Mesendoderm (in vitro differentiated cells): ENCODE measurements around the gene DENND4B.

Experiments used
- DNase-seq: peaks from one replicate; pipeline ENCODE4 v3.0.0; 2013
- H2AK5ac ChIP-seq: 2 replicates; pipeline ENCODE4 v1.6.1; 2013; ENCODE audit warnings: low read length, inconsistent platforms
- H2BK120ac ChIP-seq: 2 replicates; pipeline ENCODE4 v1.6.1; 2013; ENCODE audit warnings: low read depth, mild to moderate bottlenecking, low read length, moderate library complexity, mixed read lengths
- H2BK15ac ChIP-seq: replicated peaks from 2 replicates; pipeline ENCODE4 v1.6.1; 2013; ENCODE audit warnings: low read depth, mild to moderate bottlenecking, moderate library complexity
- H2BK5ac ChIP-seq: 2 replicates; pipeline ENCODE4 v1.6.1; 2013; ENCODE audit warnings: low read length, inconsistent platforms
- H3K18ac ChIP-seq: 2 replicates; pipeline ENCODE4 v1.6.1; 2013; ENCODE audit warnings: mild to moderate bottlenecking, low read length, mixed read lengths
- H3K23ac ChIP-seq: one replicate; pipeline ENCODE4 v1.6.1; 2013; ENCODE audit warnings: low read length
- H3K27ac ChIP-seq: 2 replicates; pipeline ENCODE4 v1.5.1; 2013; ENCODE audit warnings: low read depth, mild to moderate bottlenecking, inconsistent platforms, low read length, moderate library complexity
- H3K27me3 ChIP-seq: 2 replicates; pipeline ENCODE4 v1.6.1; 2013; ENCODE audit warnings: low read length, control low read depth, mild to moderate bottlenecking, inconsistent platforms; ENCODE audit not compliant: insufficient read depth, poor library complexity
- H3K36me3 ChIP-seq: 2 replicates; pipeline ENCODE4 v1.6.1; 2013; ENCODE audit warnings: low read length, inconsistent platforms; ENCODE audit not compliant: control insufficient read depth, insufficient read depth
- H3K4ac ChIP-seq: one replicate; pipeline ENCODE4 v1.6.1; 2013; ENCODE audit warnings: low read depth, mild to moderate bottlenecking, low read length, moderate library complexity
- H3K4me1 ChIP-seq: 2 replicates; pipeline ENCODE4 v1.6.1; 2013; ENCODE audit warnings: low read depth, low read length, inconsistent platforms; ENCODE audit not compliant: control insufficient read depth
- H3K4me2 ChIP-seq: 2 replicates; pipeline ENCODE4 v1.6.1; 2013; ENCODE audit warnings: low read length
- H3K4me3 ChIP-seq: 2 replicates; pipeline ENCODE4 v1.5.1; 2013; ENCODE audit warnings: mild to moderate bottlenecking, low read length
- H3K56ac ChIP-seq: one replicate; pipeline ENCODE4 v1.6.1; 2013; ENCODE audit warnings: low read length
- H3K79me1 ChIP-seq: 2 replicates; pipeline ENCODE4 v1.6.1; 2013; ENCODE audit warnings: low read length, inconsistent platforms
- H3K79me2 ChIP-seq: 2 replicates; pipeline ENCODE4 v1.6.1; 2013; ENCODE audit warnings: mild to moderate bottlenecking, low read length; ENCODE audit not compliant: control insufficient read depth, insufficient read depth
- H3K9ac ChIP-seq: 2 replicates; pipeline ENCODE4 v1.6.1; 2013; ENCODE audit warnings: low read length, inconsistent platforms
- H4K5ac ChIP-seq: one replicate; pipeline ENCODE4 v1.6.1; 2013; ENCODE audit warnings: low read length
- H4K8ac ChIP-seq: one replicate; pipeline ENCODE4 v1.6.1; 2013; ENCODE audit warnings: low read depth, mild to moderate bottlenecking, control low read depth, low read length, moderate library complexity
- WGBS: extraction: QIAGEN DNeasy Blood & Tissue Kit; methylation state at CpG from one replicate; pipeline ENCODE4 v1.1.7; 2013; ENCODE audit warnings: low lambda C conversion rate, missing lambda C conversion rate; ENCODE audit not compliant: insufficient coverage; ENCODE audit errors: extremely low coverage; 5-methylcytosine and 5-hydroxymethylcytosine counted together

DENND4B gene

GRCh38 chr1:153967107-153967999 lies 20.8 kb upstream of the DENND4B start, which contains the start of gene CREB3L4:
Gene CREB3L4 (plus strand): TSS chr1:153967902. CDS start chr1:153968526, 624 bp downstream.
- H3K4me2 ChIP-seq: peak within 1 kb of the TSS; percentile 99
- H3K79me2 ChIP-seq: peaks cover 9% of the 10 kb centered on the region
- peak within 1 kb of the TSS; percentile 57 for H3K18ac ChIP-seq
- peak; percentile 99 for DNase-seq
- H3K27ac ChIP-seq: peak within 1 kb of the TSS; percentile 89
- peak within 1 kb of the TSS; percentile 89 for H3K23ac ChIP-seq
- H3K56ac ChIP-seq: peak within 1 kb of the TSS; percentile 100
- H2BK120ac ChIP-seq: no peak within 1 kb of the TSS
- peak within 1 kb of the TSS; percentile 88 for H2AK5ac ChIP-seq
- peak within 1 kb of the TSS; percentile 64 for H4K5ac ChIP-seq
- H3K4ac ChIP-seq: peak within 1 kb of the TSS; percentile 24
- no peaks in the 10 kb centered on the region for H3K36me3 ChIP-seq
- WGBS: no CpG with 5 or more reads among the region's 60 CpGs
- H4K8ac ChIP-seq: no peak within 1 kb of the TSS
- H3K4me3 ChIP-seq: peak within 1 kb of the TSS; percentile 93
- no peak within 1 kb of the TSS for H2BK15ac ChIP-seq
- no peaks in the 10 kb centered on the region for H3K27me3 ChIP-seq
- peaks cover 2% of the 10 kb centered on the region for H3K4me1 ChIP-seq
- peaks cover 4% of the 10 kb centered on the region for H3K79me1 ChIP-seq
- H2BK5ac ChIP-seq: peak within 1 kb of the TSS; percentile 91
- H3K9ac ChIP-seq: peak within 1 kb of the TSS; percentile 100

GRCh38 chr1:153963850-153964331 lies 17.4 kb upstream of the DENND4B start:
- Histone ChIP-seq H3K9ac (peak overlapping the region; percentile 84), H3K79me1 (peaks cover 10% of the 10 kb centered on the region), H3K4me2 (peak overlapping the region; percentile 39), H3K56ac (peak overlapping the region; percentile 93), H3K4me1 (peaks cover 5% of the 10 kb centered on the region), H3K79me2 (peaks cover 28% of the 10 kb centered on the region), H2BK120ac (peak overlapping the region; percentile 29), H3K27me3 (no peaks in the 10 kb centered on the region), H3K36me3 (peaks cover 7% of the 10 kb centered on the region), H3K27ac (peak overlapping the region; percentile 83), H4K8ac (no peak overlapping the region), H3K23ac (no peak overlapping the region), H2BK15ac (no peak overlapping the region), H3K4ac (peak overlapping the region; percentile 83), H4K5ac (no peak overlapping the region), H3K18ac (peak overlapping the region; percentile 3), H2AK5ac (peak overlapping the region; percentile 15), H3K4me3 (peak overlapping the region; percentile 57), H2BK5ac (peak overlapping the region; percentile 66)
- DNase-seq: peak; percentile 96
- no CpG with 5 or more reads among the region's 22 CpGs for WGBS

GRCh38 chr1:153963030-153963849 lies 16.7 kb upstream of the DENND4B start, which contains the start of gene SLC39A1:
Gene SLC39A1 (minus strand): TSS chr1:153963537. CDS start chr1:153962715, 822 bp downstream.
- Histone ChIP-seq H2BK5ac (peak within 1 kb of the TSS; percentile 77), H3K27me3 (no peaks in the 10 kb centered on the region)
- WGBS: no CpG with 5 or more reads among the region's 54 CpGs

GRCh38 chr1:153962088-153963029 lies 15.8 kb upstream of the DENND4B start:
- Histone ChIP-seq H2BK120ac (no peak overlapping the region), H3K9ac (peak overlapping the region; percentile 98), H2BK15ac (no peak overlapping the region), H4K8ac (no peak overlapping the region), H3K4me1 (peaks cover 5% of the 10 kb centered on the region), H2AK5ac (peak overlapping the region; percentile 75), H3K56ac (peak overlapping the region; percentile 97), H2BK5ac (peak overlapping the region; percentile 77), H3K4me3 (peak overlapping the region; percentile 88), H3K36me3 (peaks cover 7% of the 10 kb centered on the region), H3K79me1 (peaks cover 13% of the 10 kb centered on the region), H4K5ac (no peak overlapping the region), H3K27me3 (no peaks in the 10 kb centered on the region), H3K4me2 (peak overlapping the region; percentile 87), H3K4ac (peak overlapping the region; percentile 86), H3K79me2 (peaks cover 34% of the 10 kb centered on the region), H3K27ac (peak overlapping the region; percentile 61), H3K18ac (peak overlapping the region; percentile 34), H3K23ac (peak overlapping the region; percentile 91)
- WGBS: no CpG with 5 or more reads among the region's 16 CpGs
- peak; percentile 80 for DNase-seq

More at GRCh38 chr1:153963030-153963849, 16.7 kb upstream of the DENND4B start, which contains the start of gene SLC39A1:
- H2BK15ac ChIP-seq: no peak within 1 kb of the TSS
- H2AK5ac ChIP-seq: peak within 1 kb of the TSS; percentile 87
- H3K4me3 ChIP-seq: peak within 1 kb of the TSS; percentile 88
- H3K4me1 ChIP-seq: peaks cover 5% of the 10 kb centered on the region
- peak within 1 kb of the TSS; percentile 98 for H3K9ac ChIP-seq
- H3K79me1 ChIP-seq: peaks cover 10% of the 10 kb centered on the region
- H3K27ac ChIP-seq: peak within 1 kb of the TSS; percentile 83
- H3K36me3 ChIP-seq: peaks cover 7% of the 10 kb centered on the region
- H3K4me2 ChIP-seq: peak within 1 kb of the TSS; percentile 87
- no peak within 1 kb of the TSS for H4K8ac ChIP-seq
- peak within 1 kb of the TSS; percentile 34 for H3K18ac ChIP-seq
- H3K4ac ChIP-seq: peak within 1 kb of the TSS; percentile 86
- H4K5ac ChIP-seq: no peak within 1 kb of the TSS
- peak within 1 kb of the TSS; percentile 91 for H3K23ac ChIP-seq
- H2BK120ac ChIP-seq: peak within 1 kb of the TSS; percentile 29
- peaks cover 28% of the 10 kb centered on the region for H3K79me2 ChIP-seq
- peak within 1 kb of the TSS; percentile 97 for H3K56ac ChIP-seq
- peak; percentile 99 for DNase-seq
